HEK293 (cell line): ENCODE results near the gene NABP2.

Experiments
- CTCF ChIA-PET: fragments of 350-600 bp; formaldehyde crosslinking; extraction: SDS; loops from one replicate; lab custom pipeline; 2021; ENCODE audit warnings: antibody characterized with exemption; lab: Yijun Ruan, JAX
- POLR2A ChIA-PET: fragments of 300-600 bp; formaldehyde crosslinking; extraction: SDS; loops from one replicate; lab custom pipeline; 2020; ENCODE audit warnings: antibody characterized with exemption, inconsistent platforms; lab: Yijun Ruan, JAX
- H3K27ac ChIP-seq: fragments of 200-500 bp; sonication (Bioruptor generic); 2 replicates; pipeline ENCODE4 v1.5.1; 2014; ENCODE audit warnings: low read depth, low read length, control low read depth, inconsistent platforms; ENCODE audit errors: extremely low read depth
- H3K36me3 ChIP-seq, 2 experiments: fragments of 200-500 bp in 1 of 2; sonication (Bioruptor generic) in 1 of 2; 1 replicate in 1 of 2; 2 replicates in 1 of 2; pipeline ENCODE4 v1.5.1; 2014 to 2017; ENCODE audit warnings: inconsistent platforms in 2 of 2, low read length in 2 of 2; ENCODE audit not compliant: control insufficient read depth in 2 of 2, insufficient read depth in 1 of 2
- H3K4me1 ChIP-seq: fragments of 200-500 bp; sonication (Bioruptor generic); 2 replicates; pipeline ENCODE4 v1.5.1; 2014; ENCODE audit warnings: mild to moderate bottlenecking, low read length, inconsistent platforms; ENCODE audit not compliant: control insufficient read depth, insufficient read depth
- H3K4me3 ChIP-seq: 2 replicates; pipeline ENCODE4 v1.5.1; 2011; ENCODE audit warnings: low read depth, mild to moderate bottlenecking, control low read depth, low read length, moderate library complexity
- H3K9me3 ChIP-seq: fragments of 200-500 bp; sonication (Bioruptor generic); 2 replicates; pipeline ENCODE4 v1.5.1; 2014; ENCODE audit warnings: low read depth, low read length, inconsistent platforms; ENCODE audit not compliant: control insufficient read depth, insufficient read depth
- KLF10 ChIP-seq: fragments of 450-650 bp; IDR thresholded peaks from 2 replicates; pipeline ENCODE4 v1.5.1; 2018; ENCODE audit warnings: missing biosample characterization, mild to moderate bottlenecking, missing genetic modification characterization
- KLF16 ChIP-seq: fragments of 450-650 bp; formaldehyde crosslinking; IDR thresholded peaks from 2 replicates; pipeline ENCODE4 v1.5.1; 2017; ENCODE audit warnings: missing biosample characterization, missing genetic modification characterization
- ZFP37 ChIP-seq: fragments of 450-650 bp; formaldehyde crosslinking; IDR thresholded peaks from 2 replicates; pipeline ENCODE4 v1.5.1; 2016; ENCODE audit warnings: missing biosample characterization, missing genetic modification characterization
- ZNF157 ChIP-seq: fragments of 450-650 bp; formaldehyde crosslinking; IDR thresholded peaks from 2 replicates; pipeline ENCODE4 v1.5.1; 2016; ENCODE audit warnings: missing biosample characterization, missing genetic modification characterization
- ZNF416 ChIP-seq: fragments of 450-650 bp; formaldehyde crosslinking; IDR thresholded peaks from 2 replicates; pipeline ENCODE4 v1.5.1; 2016; ENCODE audit warnings: missing biosample characterization, missing genetic modification characterization
- ZNF433 ChIP-seq: fragments of 450-650 bp; formaldehyde crosslinking; IDR thresholded peaks from 2 replicates; pipeline ENCODE4 v1.5.1; 2016; ENCODE audit warnings: missing biosample characterization, missing genetic modification characterization, low read depth
- ZNF473 ChIP-seq: fragments of 450-650 bp; formaldehyde crosslinking; IDR thresholded peaks from 2 replicates; pipeline ENCODE4 v1.5.1; 2017; ENCODE audit warnings: missing biosample characterization, missing genetic modification characterization
- ZNF530 ChIP-seq: fragments of 450-650 bp; formaldehyde crosslinking; IDR thresholded peaks from 2 replicates; pipeline ENCODE4 v1.5.1; 2016; ENCODE audit warnings: low read depth, missing biosample characterization, missing genetic modification characterization
- ZNF670 ChIP-seq: fragments of 450-650 bp; formaldehyde crosslinking; IDR thresholded peaks from 2 replicates; pipeline ENCODE4 v1.5.1; 2016; ENCODE audit warnings: missing biosample characterization, missing genetic modification characterization, low read depth
- TF ChIP-seq, protein P1 (sequence below): fragments of 450-650 bp; formaldehyde crosslinking; IDR thresholded peaks from 2 replicates; pipeline ENCODE4 v1.5.1; 2016; ENCODE audit warnings: missing biosample characterization, missing genetic modification characterization
- TF ChIP-seq, protein P2 (sequence below): fragments of 450-650 bp; formaldehyde crosslinking; IDR thresholded peaks from 2 replicates; pipeline ENCODE4 v1.5.1; 2016; ENCODE audit warnings: missing biosample characterization, missing genetic modification characterization
- TF ChIP-seq, protein P3 (sequence below): fragments of 450-650 bp; IDR thresholded peaks from 2 replicates; pipeline ENCODE4 v1.5.1; 2018; ENCODE audit warnings: missing biosample characterization, mild to moderate bottlenecking, missing genetic modification characterization
- TF ChIP-seq, protein P4 (sequence below): fragments of 450-650 bp; formaldehyde crosslinking; IDR thresholded peaks from 2 replicates; pipeline ENCODE4 v1.5.1; 2016; ENCODE audit warnings: missing biosample characterization, missing genetic modification characterization
- TF ChIP-seq, protein P5 (sequence below): fragments of 450-650 bp; formaldehyde crosslinking; IDR thresholded peaks from 2 replicates; pipeline ENCODE4 v1.5.1; 2017; ENCODE audit warnings: missing biosample characterization, missing genetic modification characterization
- TF ChIP-seq, protein P6 (sequence below): fragments of 450-650 bp; formaldehyde crosslinking; IDR thresholded peaks from 2 replicates; pipeline ENCODE4 v1.5.1; 2017; ENCODE audit warnings: missing biosample characterization, mild to moderate bottlenecking, missing genetic modification characterization, moderate library complexity

NABP2 gene

DNA sequence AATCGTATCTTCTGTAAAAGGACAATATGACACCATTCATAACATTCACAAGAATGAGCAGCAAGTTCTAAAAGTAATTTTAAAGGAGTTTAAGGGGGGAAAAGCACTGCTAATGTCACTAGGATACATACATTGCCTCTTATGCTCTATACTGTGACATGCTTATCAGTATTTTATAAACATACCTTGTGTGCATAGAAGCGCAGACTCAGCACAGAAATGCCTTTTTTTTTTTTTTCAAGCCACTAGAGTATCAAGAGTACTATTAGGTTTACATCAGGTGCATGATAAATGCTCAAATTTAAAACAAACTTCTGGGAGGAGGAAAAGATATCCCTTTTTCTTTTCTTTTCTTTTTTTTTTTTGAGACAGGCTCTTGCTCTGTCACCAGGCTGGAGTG is 21.3 kb upstream of the NABP2 start:
- H3K4me1 ChIP-seq = no peaks in the 10 kb centered on the region
- H3K9me3 ChIP-seq = no peaks in the 10 kb centered on the region
- TF ChIP-seq ZNF416 = no peak
- TF ChIP-seq, protein P1, sequence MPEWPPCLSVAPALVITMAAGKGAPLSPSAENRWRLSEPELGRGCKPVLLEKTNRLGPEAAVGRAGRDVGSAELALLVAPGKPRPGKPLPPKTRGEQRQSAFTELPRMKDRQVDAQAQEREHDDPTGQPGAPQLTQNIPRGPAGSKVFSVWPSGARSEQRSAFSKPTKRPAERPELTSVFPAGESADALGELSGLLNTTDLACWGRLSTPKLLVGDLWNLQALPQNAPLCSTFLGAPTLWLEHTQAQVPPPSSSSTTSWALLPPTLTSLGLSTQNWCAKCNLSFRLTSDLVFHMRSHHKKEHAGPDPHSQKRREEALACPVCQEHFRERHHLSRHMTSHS (tag by site-specific recombination) = no peak
- no peak for TF ChIP-seq ZNF473 (tag by site-specific recombination)
- TF ChIP-seq, protein P2, sequence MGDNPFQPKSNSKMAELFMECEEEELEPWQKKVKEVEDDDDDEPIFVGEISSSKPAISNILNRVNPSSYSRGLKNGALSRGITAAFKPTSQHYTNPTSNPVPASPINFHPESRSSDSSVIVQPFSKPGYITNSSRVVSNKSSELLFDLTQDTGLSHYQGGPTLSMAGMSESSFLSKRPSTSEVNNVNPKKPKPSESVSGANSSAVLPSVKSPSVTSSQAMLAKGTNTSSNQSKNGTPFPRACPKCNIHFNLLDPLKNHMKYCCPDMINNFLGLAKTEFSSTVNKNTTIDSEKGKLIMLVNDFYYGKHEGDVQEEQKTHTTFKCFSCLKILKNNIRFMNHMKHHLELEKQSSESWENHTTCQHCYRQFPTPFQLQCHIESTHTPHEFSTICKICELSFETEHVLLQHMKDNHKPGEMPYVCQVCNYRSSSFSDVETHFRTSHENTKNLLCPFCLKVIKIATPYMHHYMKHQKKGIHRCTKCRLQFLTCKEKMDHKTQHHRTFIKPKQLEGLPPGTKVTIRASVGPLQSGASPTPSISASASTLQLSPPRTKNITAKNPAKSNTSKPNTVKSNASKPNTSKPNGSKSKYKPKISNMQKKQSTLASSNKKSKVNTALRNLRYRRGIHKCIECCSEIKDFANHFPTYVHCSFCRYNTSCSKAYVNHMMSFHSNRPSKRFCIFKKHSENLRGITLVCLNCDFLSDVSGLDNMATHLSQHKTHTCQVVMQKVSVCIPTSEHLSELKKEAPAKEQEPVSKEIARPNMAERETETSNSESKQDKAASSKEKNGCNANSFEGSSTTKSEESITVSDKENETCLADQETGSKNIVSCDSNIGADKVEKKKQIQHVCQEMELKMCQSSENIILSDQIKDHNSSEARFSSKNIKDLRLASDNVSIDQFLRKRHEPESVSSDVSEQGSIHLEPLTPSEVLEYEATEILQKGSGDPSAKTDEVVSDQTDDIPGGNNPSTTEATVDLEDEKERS (tag by site-specific recombination) = no peak
- TF ChIP-seq ZNF670 (tag by site-specific recombination) = no peak
- no peak for TF ChIP-seq KLF16 (tag by site-specific recombination)
- TF ChIP-seq ZFP37 (tag by site-specific recombination) = no peak
- TF ChIP-seq, protein P3, sequence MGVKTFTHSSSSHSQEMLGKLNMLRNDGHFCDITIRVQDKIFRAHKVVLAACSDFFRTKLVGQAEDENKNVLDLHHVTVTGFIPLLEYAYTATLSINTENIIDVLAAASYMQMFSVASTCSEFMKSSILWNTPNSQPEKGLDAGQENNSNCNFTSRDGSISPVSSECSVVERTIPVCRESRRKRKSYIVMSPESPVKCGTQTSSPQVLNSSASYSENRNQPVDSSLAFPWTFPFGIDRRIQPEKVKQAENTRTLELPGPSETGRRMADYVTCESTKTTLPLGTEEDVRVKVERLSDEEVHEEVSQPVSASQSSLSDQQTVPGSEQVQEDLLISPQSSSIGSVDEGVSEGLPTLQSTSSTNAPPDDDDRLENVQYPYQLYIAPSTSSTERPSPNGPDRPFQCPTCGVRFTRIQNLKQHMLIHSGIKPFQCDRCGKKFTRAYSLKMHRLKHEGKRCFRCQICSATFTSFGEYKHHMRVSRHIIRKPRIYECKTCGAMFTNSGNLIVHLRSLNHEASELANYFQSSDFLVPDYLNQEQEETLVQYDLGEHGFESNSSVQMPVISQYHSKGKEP (tag by site-specific recombination) = no peak
- TF ChIP-seq ZNF433 (tag by site-specific recombination) = no peak
- no peak for TF ChIP-seq ZNF157 (tag by site-specific recombination)
- no peak for TF ChIP-seq KLF10 (tag by site-specific recombination)
- TF ChIP-seq, protein P4, sequence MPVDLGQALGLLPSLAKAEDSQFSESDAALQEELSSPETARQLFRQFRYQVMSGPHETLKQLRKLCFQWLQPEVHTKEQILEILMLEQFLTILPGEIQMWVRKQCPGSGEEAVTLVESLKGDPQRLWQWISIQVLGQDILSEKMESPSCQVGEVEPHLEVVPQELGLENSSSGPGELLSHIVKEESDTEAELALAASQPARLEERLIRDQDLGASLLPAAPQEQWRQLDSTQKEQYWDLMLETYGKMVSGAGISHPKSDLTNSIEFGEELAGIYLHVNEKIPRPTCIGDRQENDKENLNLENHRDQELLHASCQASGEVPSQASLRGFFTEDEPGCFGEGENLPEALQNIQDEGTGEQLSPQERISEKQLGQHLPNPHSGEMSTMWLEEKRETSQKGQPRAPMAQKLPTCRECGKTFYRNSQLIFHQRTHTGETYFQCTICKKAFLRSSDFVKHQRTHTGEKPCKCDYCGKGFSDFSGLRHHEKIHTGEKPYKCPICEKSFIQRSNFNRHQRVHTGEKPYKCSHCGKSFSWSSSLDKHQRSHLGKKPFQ (tag by site-specific recombination) = no peak
- TF ChIP-seq, protein P5, sequence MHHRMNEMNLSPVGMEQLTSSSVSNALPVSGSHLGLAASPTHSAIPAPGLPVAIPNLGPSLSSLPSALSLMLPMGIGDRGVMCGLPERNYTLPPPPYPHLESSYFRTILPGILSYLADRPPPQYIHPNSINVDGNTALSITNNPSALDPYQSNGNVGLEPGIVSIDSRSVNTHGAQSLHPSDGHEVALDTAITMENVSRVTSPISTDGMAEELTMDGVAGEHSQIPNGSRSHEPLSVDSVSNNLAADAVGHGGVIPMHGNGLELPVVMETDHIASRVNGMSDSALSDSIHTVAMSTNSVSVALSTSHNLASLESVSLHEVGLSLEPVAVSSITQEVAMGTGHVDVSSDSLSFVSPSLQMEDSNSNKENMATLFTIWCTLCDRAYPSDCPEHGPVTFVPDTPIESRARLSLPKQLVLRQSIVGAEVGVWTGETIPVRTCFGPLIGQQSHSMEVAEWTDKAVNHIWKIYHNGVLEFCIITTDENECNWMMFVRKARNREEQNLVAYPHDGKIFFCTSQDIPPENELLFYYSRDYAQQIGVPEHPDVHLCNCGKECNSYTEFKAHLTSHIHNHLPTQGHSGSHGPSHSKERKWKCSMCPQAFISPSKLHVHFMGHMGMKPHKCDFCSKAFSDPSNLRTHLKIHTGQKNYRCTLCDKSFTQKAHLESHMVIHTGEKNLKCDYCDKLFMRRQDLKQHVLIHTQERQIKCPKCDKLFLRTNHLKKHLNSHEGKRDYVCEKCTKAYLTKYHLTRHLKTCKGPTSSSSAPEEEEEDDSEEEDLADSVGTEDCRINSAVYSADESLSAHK (tag by site-specific recombination) = no peak
- no peak for TF ChIP-seq ZNF530 (tag by site-specific recombination)
- TF ChIP-seq, protein P6, sequence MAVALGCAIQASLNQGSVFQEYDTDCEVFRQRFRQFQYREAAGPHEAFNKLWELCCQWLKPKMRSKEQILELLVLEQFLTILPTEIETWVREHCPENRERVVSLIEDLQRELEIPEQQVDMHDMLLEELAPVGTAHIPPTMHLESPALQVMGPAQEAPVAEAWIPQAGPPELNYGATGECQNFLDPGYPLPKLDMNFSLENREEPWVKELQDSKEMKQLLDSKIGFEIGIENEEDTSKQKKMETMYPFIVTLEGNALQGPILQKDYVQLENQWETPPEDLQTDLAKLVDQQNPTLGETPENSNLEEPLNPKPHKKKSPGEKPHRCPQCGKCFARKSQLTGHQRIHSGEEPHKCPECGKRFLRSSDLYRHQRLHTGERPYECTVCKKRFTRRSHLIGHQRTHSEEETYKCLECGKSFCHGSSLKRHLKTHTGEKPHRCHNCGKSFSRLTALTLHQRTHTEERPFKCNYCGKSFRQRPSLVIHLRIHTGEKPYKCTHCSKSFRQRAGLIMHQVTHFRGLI (tag by site-specific recombination) = no peak
- no peak overlapping the region for H3K27ac ChIP-seq
- no peak overlapping the region for H3K4me3 ChIP-seq
- peaks cover 6 to 34% of the 10 kb centered on the region in 2 experiments for H3K36me3 ChIP-seq
- ChIA-PET POLR2A (interaction anchor here (1.4 to 3.7 kb wide), 2 partner anchors 13 to 19 kb away, joined by 7 to 21 read pairs; partner anchors contain the start of genes RNF41 and SMARCC2), CTCF (interaction anchor here (1.2 to 3.0 kb wide), 2 partner anchors 14 to 261 kb away, joined by 4 to 12 read pairs; partner anchors contain the start of gene SMARCC2)
